Testis (tissue), 2 donors: ENCODE data around the gene LSM14A.

Experiments
- CTCF ChIP-seq, 3 experiments: fragments of 450-650 bp in 2 of 3; fragments of 200-600 bp in 1 of 3; sonication (generic) in 1 of 3; IDR thresholded peaks; one replicate each; pipeline ENCODE4 v1.5.1; 2016 to 2019; ENCODE audit warnings: antibody characterized with exemption in 3 of 3, mild to moderate bottlenecking in 2 of 3, moderate library complexity in 1 of 3
- POLR2A ChIP-seq: fragments of 450-650 bp; IDR thresholded peaks from one replicate; pipeline ENCODE4 v1.6.1; 2017; ENCODE audit warnings: antibody characterized with exemption, mild to moderate bottlenecking, moderate library complexity

GRCh38 chr19:34127684-34128189, 44.6 kb upstream of the LSM14A start:
- no peak for TF ChIP-seq CTCF (IDR thresholded peaks at IDR 0.05)
- TF ChIP-seq POLR2A, result no peak
